Endodermal cell (in vitro differentiated cells): ENCODE results near the gene OTOA. TPM values are rescaled to one million over a fixed set of nuclear protein-coding genes. Genes with fewer than 3 reads are reported as not detected.

Experiments
- DNase-seq: peaks from one replicate; pipeline ENCODE4 v3.0.0-alpha.2; 2017
- H3K27ac ChIP-seq: 2 replicates; pipeline ENCODE4 v1.5.1; 2013; ENCODE audit warnings: mild to moderate bottlenecking, low read depth, low read length, moderate library complexity
- H3K27me3 ChIP-seq: 2 replicates; pipeline ENCODE4 v1.6.1; 2013; ENCODE audit warnings: mild to moderate bottlenecking, low read length, moderate library complexity; ENCODE audit not compliant: insufficient read depth, control insufficient read depth, poor library complexity, severe bottlenecking
- H3K36me3 ChIP-seq: 2 replicates; pipeline ENCODE4 v1.7.0; 2013; ENCODE audit warnings: mild to moderate bottlenecking, low read length, moderate library complexity; ENCODE audit not compliant: control insufficient read depth, insufficient read depth
- H3K4me1 ChIP-seq: one replicate; pipeline ENCODE4 v1.7.0; 2013; ENCODE audit warnings: low read length; ENCODE audit not compliant: control insufficient read depth, insufficient read depth
- H3K4me3 ChIP-seq: 2 replicates; pipeline ENCODE4 v1.5.1; 2013; ENCODE audit warnings: mild to moderate bottlenecking, low read length, moderate library complexity
- H3K9ac ChIP-seq: 2 replicates; pipeline ENCODE4 v1.6.1; 2013; ENCODE audit warnings: mild to moderate bottlenecking, low read length, moderate library complexity; ENCODE audit not compliant: poor library complexity, severe bottlenecking; ENCODE audit errors: extremely low read depth
- H3K9me3 ChIP-seq: 2 replicates; pipeline ENCODE4 v1.6.1; 2013; ENCODE audit warnings: mild to moderate bottlenecking, low read length, moderate library complexity; ENCODE audit not compliant: control insufficient read depth
- H3K27ac Mint-ChIP-seq: 2 replicates; pipeline ENCODE4 v1.8.0; 2020; ENCODE audit warnings: mixed read lengths
- H3K27me3 Mint-ChIP-seq: 2 replicates; pipeline ENCODE4 v1.8.0; 2021; ENCODE audit warnings: mild to moderate bottlenecking, mixed read lengths; ENCODE audit not compliant: insufficient read depth
- H3K36me3 Mint-ChIP-seq: 2 replicates; pipeline ENCODE4 v1.8.0; 2020; ENCODE audit warnings: low read depth, mixed read lengths
- H3K4me1 Mint-ChIP-seq: 2 replicates; pipeline ENCODE4 v1.8.0; 2020; ENCODE audit warnings: mixed read lengths
- H3K4me3 Mint-ChIP-seq: 2 replicates; pipeline ENCODE4 v1.8.0; 2020; ENCODE audit warnings: mild to moderate bottlenecking, moderate library complexity, mixed read lengths
- H3K9me3 Mint-ChIP-seq: 2 replicates; pipeline ENCODE4 v1.8.0; 2020; ENCODE audit warnings: mild to moderate bottlenecking, mixed read lengths
- WGBS, 2 experiments: methylation state at CpG; one replicate each; pipeline versions ENCODE4 v1.1.5 to v1.1.7; 2013; ENCODE audit warnings: missing lambda C conversion rate in 2 of 2, mixed read lengths in 1 of 2; ENCODE audit not compliant: insufficient coverage in 1 of 2, insufficient read length in 1 of 2; 5-methylcytosine and 5-hydroxymethylcytosine counted together
- total RNA-seq, 2 donors: library from RNA; stranded (reverse); fragmentation: NEBNext Ultra II Directional in 1 of 2; extraction: Animal tissue kit (Norgen Biotek cat#: 25700) in 1 of 2; gene quantifications; 2 replicates in 1 of 2; 3 replicates in 1 of 2; pipeline ENCODE4 v1.2.1, GENCODE V29; 2021
- TF ChIP-seq, protein P1 (sequence below): fragments of 200-600 bp; sonication (generic); conservative IDR thresholded peaks from 2 replicates; pipeline ENCODE4 v1.5.0; 2021; ENCODE audit warnings: antibody characterized with exemption, mild to moderate bottlenecking

OTOA gene
- total RNA-seq, 2 donors from 2014 or later, result 0.07 to 0.09 TPM

DNA sequence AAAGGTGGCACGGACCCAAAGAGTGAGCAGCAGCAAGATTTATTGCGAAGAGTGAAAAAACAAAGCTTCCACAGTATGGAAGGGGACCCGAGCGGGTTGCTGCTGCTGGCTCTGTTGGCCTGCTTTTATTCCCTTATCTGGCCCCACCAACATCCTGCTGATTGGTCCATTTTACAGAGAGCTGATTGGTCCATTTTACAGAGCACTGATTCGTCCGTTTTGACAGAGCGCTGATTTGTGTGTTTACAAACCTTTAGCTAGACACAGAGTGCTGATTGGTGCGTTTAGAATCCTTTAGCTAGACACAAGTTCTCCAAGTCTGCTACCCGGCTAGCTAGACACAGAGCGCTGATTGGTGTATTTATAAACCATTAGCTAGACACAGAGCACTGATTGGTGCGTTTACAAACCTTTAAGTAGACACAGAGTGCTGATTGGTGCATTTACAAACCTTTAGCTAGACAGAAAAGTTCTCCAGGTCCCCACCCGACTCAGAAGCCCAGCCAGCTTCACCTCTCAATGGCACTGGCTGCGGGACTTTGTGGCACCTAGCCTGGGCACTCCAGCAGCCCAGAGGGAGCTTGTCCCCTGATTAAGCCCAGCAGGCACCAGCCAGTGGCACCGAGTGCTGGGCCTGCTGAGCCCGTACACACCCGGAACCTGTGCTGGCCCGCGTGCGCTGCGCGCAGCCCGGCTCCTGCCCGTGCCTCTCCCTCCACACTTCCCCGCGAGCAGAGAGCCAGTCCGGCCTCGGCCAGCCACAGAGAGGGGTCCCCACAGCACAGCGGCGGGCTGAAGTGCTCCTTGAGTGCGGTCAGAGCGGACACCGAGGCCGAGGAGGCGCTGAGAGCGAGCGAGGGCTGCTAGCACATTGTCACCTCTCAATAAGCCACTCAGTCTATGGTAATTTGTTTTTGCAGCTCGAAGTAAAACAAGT is 26.5 kb upstream of the OTOA start:
- Mint-ChIP-seq H3K27ac (no peak overlapping the region), H3K27me3 (no peaks in the 10 kb centered on the region)
- H3K9ac ChIP-seq, result no peak overlapping the region

DNA sequence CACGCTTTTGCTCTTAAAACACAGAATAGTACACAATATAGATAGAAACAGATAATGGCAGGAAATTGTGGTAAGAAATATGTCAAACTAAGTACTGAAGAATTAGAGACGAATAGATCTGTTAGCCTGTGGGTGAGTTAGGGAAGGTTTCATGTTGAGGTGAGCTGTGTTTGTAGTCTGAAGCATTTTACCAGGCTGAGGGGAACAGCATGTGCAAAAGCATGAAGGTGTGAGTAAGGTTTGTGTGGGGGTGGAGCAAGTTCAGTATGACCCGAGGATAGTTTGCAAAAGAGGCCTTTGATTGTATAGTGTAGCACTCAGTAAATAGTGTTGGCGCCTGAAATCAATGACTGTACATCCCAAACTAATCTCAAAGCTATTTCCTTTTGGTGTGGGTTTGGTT is 25.2 kb upstream of the OTOA start:
- H3K4me3 Mint-ChIP-seq, result no peak overlapping the region
- H3K36me3 Mint-ChIP-seq, result peaks cover 38% of the 10 kb centered on the region
- WGBS, 2 experiments, result 84 to 90% methylated on average over 2 of the region's 4 CpGs
- Histone ChIP-seq H3K9ac (no peak overlapping the region), H3K4me3 (no peak overlapping the region), H3K9me3 (no peaks in the 10 kb centered on the region), H3K27me3 (no peaks in the 10 kb centered on the region), H3K27ac (no peak overlapping the region), H3K4me1 (peaks cover 2% of the 10 kb centered on the region), H3K36me3 (no peaks in the 10 kb centered on the region)
- H3K27me3 Mint-ChIP-seq, result no peaks in the 10 kb centered on the region
- no peak overlapping the region for H3K27ac Mint-ChIP-seq
- H3K4me1 Mint-ChIP-seq, result peaks cover 28% of the 10 kb centered on the region
- no peak for DNase-seq
- TF ChIP-seq, protein P1, sequence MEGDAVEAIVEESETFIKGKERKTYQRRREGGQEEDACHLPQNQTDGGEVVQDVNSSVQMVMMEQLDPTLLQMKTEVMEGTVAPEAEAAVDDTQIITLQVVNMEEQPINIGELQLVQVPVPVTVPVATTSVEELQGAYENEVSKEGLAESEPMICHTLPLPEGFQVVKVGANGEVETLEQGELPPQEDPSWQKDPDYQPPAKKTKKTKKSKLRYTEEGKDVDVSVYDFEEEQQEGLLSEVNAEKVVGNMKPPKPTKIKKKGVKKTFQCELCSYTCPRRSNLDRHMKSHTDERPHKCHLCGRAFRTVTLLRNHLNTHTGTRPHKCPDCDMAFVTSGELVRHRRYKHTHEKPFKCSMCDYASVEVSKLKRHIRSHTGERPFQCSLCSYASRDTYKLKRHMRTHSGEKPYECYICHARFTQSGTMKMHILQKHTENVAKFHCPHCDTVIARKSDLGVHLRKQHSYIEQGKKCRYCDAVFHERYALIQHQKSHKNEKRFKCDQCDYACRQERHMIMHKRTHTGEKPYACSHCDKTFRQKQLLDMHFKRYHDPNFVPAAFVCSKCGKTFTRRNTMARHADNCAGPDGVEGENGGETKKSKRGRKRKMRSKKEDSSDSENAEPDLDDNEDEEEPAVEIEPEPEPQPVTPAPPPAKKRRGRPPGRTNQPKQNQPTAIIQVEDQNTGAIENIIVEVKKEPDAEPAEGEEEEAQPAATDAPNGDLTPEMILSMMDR, result no peak
- H3K9me3 Mint-ChIP-seq, result no peaks in the 10 kb centered on the region

More for the DNA sequence above, 26.5 kb upstream of the OTOA start:
- peaks cover 2% of the 10 kb centered on the region for H3K4me1 ChIP-seq
- Mint-ChIP-seq H3K36me3 (peaks cover 41% of the 10 kb centered on the region), H3K4me1 (peaks cover 41% of the 10 kb centered on the region), H3K9me3 (no peaks in the 10 kb centered on the region), H3K4me3 (no peak overlapping the region)
- DNase-seq, result no peak
- no peaks in the 10 kb centered on the region for H3K36me3 ChIP-seq
- H3K27me3 ChIP-seq, result no peaks in the 10 kb centered on the region
- WGBS, 2 experiments, result 96 to 97% methylated on average over 32 to 37 of the region's 37 CpGs
- no peak overlapping the region for H3K4me3 ChIP-seq
- no peak overlapping the region for H3K27ac ChIP-seq
- TF ChIP-seq, protein P1, result no peak
- no peaks in the 10 kb centered on the region for H3K9me3 ChIP-seq

DNA sequence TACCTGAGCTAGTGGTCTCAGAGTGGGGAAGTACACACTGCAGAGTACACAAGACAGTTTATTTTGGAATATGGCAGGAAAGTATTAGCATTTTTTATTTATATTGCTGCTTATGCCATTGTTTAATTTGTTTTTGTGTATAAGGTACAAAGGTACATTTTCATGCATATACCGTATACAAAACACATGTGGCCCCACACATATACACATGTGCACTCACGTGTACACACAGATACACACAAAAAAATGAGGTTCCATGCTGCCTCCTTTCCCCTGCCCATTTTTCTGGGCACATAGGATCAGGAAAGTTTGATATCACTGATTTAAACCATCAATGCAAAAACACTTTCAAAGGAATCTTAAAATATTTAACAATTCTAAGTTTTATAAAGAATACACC is 24.3 kb upstream of the OTOA start:
- TF ChIP-seq, protein P1, result no peak
- no peak for DNase-seq
- Histone ChIP-seq H3K9ac (no peak overlapping the region), H3K36me3 (no peaks in the 10 kb centered on the region), H3K27ac (no peak overlapping the region), H3K27me3 (no peaks in the 10 kb centered on the region), H3K9me3 (no peaks in the 10 kb centered on the region), H3K4me3 (no peak overlapping the region), H3K4me1 (no peaks in the 10 kb centered on the region)
- H3K4me1 Mint-ChIP-seq, result peaks cover 24% of the 10 kb centered on the region
- no peak overlapping the region for H3K27ac Mint-ChIP-seq
- no peak overlapping the region for H3K4me3 Mint-ChIP-seq
- H3K9me3 Mint-ChIP-seq, result no peaks in the 10 kb centered on the region
- no peaks in the 10 kb centered on the region for H3K27me3 Mint-ChIP-seq
- 85 to 100% methylated on average over 2 of the region's 2 CpGs for WGBS, 2 experiments
- peaks cover 31% of the 10 kb centered on the region for H3K36me3 Mint-ChIP-seq
